Stimulated activated CD8-positive, alpha-beta memory T cell treated with anti-CD3 and anti-CD28 coated beads, Interleukin-4, amount 100 ng/mL, for 24 hours (primary cell): ENCODE measurements around the gene KRT9.
"Not testable (repeated sequence)": the region's sequence is repeated elsewhere in the genome, so short reads cannot be mapped to it uniquely, and the experiment has no call there.

ENCODE experiments used
- DNase-seq: peaks from one replicate; pipeline ENCODE4 v3.0.0-alpha.2; 2020; ENCODE audit warnings: low read depth

KRT9 gene

GRCh38 chr17:41600318-41600717 lies 28.5 kb upstream of the KRT9 start:
- DNase-seq: no peak

GRCh38 chr17:41599680-41600079 lies 27.8 kb upstream of the KRT9 start:
- DNase-seq: no peak

GRCh38 chr17:41595585-41595984 lies 23.7 kb upstream of the KRT9 start:
- DNase-seq: no peak

- DNase-seq: no peak
Measured at GRCh38 chr17:41594363-41594915, 22.6 kb upstream of the KRT9 start.

- DNase-seq: no peak
Measured at GRCh38 chr17:41593306-41593981, 21.6 kb upstream of the KRT9 start.

GRCh38 chr17:41592601-41593305 lies 20.9 kb upstream of the KRT9 start:
- DNase-seq: no peak

- no peak for DNase-seq
Measured at GRCh38 chr17:41589301-41589700, 17.4 kb upstream of the KRT9 start.

- DNase-seq: no peak
Measured at GRCh38 chr17:41588126-41588810, 16.4 kb upstream of the KRT9 start.

- no peak for DNase-seq
Measured at GRCh38 chr17:41586863-41587495, 15.1 kb upstream of the KRT9 start, which contains the start of gene KRT14. KRT14 (minus strand) TSS chr17:41586895; CDS start chr17:41586834, 61 bp downstream.

GRCh38 chr17:41585301-41586056 lies 13.6 kb upstream of the KRT9 start:
- no peak for DNase-seq

GRCh38 chr17:41584331-41584927 lies 12.6 kb upstream of the KRT9 start:
- DNase-seq: not testable (repeated sequence)

- DNase-seq: no peak
Measured at GRCh38 chr17:41583137-41584127, 11.6 kb upstream of the KRT9 start.

- not testable (repeated sequence) for DNase-seq
Measured at GRCh38 chr17:41582061-41582968, 10.5 kb upstream of the KRT9 start.

- no peak for DNase-seq
Measured at GRCh38 chr17:41581366-41582060, 9.7 kb upstream of the KRT9 start.

GRCh38 chr17:41580687-41581365 lies 9.0 kb upstream of the KRT9 start:
- DNase-seq: no peak

GRCh38 chr17:41580244-41580575 lies 8.4 kb upstream of the KRT9 start:
- DNase-seq: no peak

GRCh38 chr17:41579484-41580243 lies 7.8 kb upstream of the KRT9 start:
- peak; percentile 46 for DNase-seq
